CD4-positive, alpha-beta T cell treated with Interleukin-4 for 1 hour (primary cell): ENCODE results near the gene HAO2.

ENCODE experiments used
- DNase-seq, 2 donors: peaks; one replicate each; pipeline ENCODE4 v3.0.0-alpha.2; 2020 to 2022

HAO2 gene

DNA sequence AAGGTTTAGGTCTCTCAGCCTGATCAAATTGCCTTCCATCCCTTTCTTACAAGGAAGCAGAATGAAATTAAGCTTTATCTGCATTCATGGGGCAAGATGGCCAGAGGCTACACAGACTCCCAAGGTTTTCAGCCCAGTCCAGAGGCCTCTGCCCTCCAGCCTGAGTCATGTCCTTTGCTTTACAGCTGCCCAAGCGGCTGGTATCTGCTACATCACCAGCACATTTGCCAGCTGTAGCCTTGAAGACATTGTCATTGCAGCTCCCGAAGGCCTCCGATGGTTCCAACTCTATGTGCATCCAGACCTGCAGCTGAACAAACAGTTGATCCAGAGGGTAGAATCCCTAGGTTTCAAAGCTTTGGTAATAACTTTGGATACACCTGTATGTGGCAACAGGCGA is 16.0 kb downstream of the HAO2 start:
- no peak for DNase-seq

DNA sequence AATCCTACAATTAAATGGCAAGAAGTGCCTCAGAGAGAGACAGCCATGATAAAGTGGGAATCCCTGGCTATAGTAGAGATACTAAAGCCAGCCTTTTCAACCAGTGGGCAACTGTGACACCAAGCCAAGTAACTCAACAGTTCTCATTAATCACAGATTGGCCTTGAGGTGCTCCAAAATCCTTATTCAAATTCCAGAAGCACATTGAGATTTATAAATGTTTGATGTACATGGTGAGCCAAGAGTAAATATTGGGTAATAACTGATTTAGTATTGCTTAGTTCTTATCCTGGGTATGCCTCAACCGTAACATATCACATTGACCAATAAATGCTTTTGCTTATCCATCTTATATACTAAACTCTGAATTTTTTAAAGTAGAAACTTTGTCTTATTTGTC is 17.1 kb downstream of the HAO2 start:
- DNase-seq: no peak

DNA sequence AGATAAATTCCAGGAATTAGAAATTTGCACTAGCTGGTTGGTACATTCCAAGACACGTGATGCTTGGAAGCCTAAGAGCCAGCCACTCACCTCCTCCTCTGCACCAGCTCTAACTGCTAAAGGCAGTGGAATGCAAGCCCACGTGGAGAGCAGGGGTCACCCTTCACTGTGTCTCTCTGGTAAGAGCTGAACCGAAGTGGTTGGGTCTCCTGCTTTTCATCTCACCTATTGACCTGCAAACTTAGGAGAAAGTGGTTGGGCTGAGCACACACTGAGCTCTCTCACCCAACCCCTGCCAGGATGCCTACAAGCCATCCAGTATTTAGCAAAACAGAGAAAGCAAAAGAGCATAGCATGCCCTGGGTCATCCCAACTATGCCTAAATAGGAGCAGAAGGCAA is 19.3 kb downstream of the HAO2 start:
- no peak for DNase-seq

DNA sequence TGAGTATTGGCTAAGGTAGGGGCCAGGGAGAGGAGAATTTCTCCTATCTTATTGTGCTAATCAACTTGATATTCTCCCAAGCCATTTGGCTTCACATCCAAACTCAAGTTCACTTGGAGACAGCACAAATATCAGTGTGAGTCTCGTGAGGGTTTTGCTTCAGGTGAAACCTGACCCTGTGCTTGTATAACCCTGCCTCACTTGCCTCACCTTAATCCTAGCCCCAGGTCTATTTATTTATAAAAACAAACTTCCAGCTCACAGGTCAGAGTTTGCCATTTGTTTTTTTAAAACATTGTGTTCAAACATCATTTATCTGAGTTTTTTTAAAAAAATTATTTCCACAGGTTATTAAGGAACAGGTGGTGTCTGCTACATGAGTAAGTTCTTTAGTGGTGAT is 19.9 kb downstream of the HAO2 start:
- DNase-seq: no peak

DNA sequence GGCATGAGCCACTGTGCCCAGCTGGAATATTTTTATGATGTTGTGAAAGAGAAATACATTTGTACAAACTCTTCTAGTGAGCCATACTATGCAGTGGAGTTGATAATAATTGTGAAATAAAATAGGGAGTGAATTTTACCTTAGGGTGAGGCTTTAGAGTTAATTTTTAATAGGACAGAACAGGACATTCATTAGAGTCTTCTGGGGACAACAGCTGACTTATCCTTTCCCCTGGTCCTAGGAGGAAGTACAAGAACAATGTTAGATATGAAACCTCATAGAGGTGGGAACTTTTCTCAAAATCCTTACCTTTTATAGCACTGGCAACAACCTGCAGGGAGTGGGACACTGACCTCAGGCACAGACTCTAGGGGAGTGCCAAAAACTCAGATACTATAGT is 21.9 kb downstream of the HAO2 start:
- no peak for DNase-seq

DNA sequence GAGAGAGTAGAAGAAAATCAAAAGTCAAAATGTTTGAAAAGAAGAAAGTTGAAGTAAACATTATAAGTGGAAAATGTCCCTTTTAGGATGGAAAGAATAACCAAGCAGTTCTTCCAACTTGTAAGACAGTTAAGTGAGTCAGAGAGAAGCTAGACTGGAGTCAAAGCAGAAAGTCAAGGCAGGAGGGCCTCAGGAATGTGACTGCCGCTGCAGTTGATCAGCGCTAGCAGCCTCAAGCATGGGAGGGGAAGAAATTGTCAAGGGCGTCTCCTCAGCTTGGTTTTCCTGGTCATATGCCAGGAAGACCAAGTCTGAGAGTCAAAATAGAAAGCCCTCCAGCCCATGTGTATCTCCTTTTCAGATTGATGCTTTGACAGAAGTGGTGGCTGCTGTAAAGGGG is 23.2 kb downstream of the HAO2 start:
- DNase-seq: no peak

DNA sequence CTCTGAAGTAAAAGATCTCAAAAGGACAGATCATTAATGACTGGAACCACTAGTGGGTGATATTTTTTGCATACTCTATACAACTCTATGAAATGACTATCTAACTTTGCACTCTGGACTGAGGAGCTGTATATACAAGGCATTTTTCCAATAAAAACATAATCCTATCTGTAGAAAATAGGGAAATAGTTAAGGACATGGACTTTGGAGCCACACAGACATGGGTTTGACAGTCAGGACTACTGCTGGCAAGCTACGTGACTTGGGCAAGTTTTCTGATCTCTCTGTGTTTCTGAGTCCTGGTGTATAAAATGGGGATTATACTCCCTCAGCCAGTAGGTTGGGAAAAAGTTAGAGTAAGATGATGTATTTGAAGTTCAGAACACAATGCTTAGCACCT is 25.5 kb downstream of the HAO2 start:
- DNase-seq: no peak

DNA sequence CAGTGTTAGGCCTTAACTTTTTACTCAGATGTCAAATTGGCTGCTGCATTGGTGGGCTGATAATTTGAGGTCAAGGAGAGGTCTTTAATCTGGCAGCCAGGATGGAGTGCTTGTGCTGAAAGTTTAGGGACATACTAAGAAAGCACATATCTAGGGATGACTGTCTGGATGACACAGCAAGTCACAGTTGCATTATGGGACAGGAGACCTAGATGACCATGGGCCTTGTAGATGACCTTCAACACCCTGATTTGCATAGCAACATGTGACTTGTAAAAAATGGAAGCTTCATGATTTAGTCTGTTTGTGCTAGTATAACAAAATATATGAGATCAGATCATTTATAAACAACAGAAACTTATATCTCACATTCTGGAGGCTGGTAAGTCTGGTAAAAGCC is 28.4 kb downstream of the HAO2 start:
- DNase-seq: no peak

DNA sequence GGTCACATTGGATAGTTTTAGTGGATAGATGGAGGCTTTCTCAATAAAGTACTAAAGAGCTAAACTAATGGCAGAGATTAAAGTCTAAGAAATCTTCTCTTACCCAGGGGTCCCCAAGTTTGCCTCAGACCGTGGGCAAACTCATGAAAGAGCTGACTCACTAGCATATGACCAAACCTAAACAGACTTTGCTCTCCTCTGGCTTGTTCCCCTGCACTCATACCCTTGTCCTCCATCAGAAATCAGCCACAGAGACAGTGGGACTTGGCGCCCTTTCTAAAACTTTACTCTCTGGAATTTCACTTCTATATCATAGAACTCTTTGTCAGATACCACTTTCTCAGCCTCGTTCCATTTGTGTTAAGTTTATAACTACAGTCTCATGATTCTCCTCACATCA is 29.4 kb downstream of the HAO2 start:
- DNase-seq: no peak

DNA sequence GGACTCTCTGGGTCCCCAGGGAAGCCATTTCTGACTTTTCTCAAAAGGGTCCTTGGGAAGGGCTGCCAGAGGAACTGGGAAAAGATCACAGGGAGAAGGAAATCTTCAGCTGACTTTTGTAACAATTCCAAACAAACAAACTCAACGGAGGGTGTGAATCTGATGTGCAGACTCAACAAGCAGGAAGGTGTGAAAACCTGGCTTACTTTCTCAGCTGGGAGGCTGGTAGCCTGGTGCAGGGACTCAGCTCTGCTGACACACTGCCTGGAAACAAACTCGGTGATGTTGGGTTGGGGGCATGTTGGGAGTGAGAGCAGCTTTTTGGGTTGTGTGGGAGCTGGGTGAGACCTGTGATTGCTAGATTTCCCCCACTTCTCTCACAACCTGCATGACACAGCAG is 36.2 kb downstream of the HAO2 start:
- no peak for DNase-seq

DNA sequence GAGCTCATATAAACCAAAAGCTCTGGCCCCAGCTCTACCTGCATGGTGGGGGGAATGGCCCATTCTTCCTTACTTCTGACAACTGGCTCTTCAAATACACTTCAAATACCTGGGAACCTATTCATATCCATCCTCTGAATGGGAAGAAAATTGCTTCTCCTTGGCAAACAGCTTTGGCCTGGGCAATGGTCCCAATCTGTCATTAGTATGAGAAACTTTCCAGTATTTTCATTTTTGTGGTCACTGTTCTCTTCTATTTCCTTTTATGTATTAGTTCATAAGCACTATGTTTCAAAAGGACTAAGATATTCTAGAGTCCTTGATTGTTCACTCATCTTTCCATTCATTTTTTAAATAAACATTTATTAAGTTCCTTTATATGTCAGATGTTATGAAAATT is 41.1 kb downstream of the HAO2 start:
- DNase-seq: no peak

DNA sequence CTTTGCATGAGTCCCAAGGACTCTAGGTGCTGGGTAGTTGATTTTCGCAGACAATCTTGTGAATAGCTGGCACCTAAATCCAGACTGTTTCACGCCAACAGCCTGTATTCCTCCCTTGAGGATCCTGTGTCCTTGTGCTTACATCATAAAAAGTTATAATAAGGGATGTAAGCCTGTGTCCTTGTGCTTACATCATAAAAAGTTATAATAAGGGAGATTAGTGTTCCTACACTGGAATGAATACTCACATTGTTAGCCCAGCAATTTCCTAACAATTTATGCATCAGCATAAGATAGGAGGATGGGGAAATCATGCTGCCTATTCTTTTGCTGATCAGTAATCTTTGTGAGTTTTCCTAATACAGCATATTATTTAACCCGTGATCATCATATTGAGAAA is 42.4 kb downstream of the HAO2 start:
- DNase-seq: no peak

DNA sequence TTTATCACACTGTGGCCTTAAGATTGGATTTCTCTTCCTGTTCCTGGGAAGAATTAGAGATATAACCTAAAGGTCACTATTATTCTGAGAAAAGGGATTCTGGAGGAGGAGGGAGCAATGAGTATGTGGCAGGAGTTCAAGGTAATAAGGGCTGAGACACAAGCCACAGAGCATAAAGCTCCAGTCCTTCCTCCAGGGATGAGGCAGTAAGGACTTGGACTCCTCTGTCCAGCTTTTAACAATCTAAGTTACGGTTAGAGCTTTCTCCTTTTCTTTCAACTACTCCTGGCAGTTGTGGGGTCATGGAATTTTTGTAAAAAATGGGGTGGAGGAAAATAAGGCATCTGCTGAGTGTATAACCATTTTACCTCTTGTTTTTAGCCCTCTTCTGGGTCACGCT is 46.4 kb downstream of the HAO2 start, which contains the start of gene HSD3B2:
HSD3B2 (plus strand) TSS at position 201 of the 400 bp plus-strand sequence. CDS start 270 bp downstream, outside the sequence.
- DNase-seq: no peak

DNA sequence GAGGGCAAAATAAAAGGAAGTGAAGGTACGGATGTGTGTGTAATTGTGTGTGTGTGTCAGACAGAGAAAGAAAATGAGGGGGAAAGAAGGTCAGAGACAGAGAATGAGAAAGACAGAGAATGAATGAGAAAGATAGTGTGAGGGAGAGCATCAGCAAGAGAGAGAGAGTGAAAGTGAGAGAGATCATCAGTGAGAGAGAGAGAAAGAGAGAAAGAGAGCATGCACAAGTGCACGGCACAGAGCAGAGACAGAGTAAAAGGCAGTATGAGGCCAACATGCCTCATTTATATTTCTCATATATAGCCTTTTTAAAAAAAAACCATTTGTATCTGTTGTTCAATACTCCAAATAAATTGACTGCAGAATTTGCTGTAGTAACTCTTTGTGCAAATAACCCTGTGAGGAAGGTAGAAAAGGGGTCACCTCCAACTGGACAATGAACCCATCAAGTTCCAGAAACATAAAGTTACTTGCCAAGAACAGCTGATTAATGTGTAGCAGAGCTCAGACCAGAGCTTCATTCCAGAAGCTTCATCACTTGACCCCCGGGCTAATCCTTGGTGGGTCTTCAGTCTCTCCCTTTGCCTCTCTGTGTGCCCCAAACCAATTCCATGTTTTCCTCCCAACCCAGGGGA is 47.5 kb downstream of the HAO2 start:
- DNase-seq: no peak

DNA sequence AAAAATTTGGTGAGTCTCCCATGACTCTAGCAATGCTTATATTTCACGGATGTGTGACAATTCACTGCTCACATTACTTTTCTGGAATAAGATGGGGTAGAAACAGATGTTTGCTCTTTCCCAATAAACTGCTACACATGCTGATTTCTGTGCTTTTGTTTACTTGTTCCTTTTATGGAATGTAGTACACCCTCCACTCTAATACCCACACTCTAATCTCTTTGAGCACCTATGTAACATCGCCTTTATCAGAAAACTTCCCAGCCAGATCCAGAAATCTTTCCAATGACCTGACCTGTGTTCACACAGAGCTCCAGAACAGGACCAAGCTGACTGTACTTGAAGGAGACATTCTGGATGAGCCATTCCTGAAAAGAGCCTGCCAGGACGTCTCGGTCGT is 50.5 kb downstream of the HAO2 start:
- no peak for DNase-seq

DNA sequence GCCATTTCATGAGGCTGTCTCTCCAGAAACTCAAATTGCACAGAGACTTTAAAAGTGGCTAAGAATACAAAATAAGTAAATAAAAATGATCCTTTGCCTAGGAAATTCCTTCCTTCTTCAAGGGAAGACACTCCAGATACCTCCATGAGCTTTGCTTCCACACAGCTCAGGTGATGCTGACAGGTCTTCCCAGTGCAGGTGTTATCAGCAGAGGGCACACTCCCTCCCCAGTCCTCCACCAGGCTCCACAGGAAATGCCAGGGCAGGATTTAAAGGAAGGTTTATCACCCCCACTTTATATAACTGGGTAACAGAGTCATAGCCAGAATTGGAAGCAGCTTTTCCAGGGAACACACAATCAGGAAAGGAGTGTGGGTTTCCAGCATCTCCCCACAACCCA is 52.1 kb downstream of the HAO2 start:
- no peak for DNase-seq

DNA sequence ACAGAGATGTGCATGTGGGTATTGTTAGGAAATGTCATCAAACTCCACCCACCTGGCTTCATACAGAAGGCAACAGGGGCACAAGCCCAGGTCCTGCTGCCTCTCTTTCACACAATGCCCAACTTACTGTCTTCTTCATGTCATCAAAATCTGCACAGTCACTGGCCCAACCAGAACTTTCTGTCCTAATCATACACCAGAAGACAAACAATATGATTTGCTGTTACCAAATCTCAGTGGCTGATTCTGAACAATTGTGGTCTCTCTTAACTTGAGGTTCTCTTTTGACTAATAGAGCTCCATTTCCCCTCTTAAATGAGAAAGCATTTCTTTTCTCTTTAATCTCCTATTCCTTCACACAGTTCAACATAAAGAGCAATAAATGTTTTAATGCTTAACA is 54.0 kb downstream of the HAO2 start:
- no peak for DNase-seq

DNA sequence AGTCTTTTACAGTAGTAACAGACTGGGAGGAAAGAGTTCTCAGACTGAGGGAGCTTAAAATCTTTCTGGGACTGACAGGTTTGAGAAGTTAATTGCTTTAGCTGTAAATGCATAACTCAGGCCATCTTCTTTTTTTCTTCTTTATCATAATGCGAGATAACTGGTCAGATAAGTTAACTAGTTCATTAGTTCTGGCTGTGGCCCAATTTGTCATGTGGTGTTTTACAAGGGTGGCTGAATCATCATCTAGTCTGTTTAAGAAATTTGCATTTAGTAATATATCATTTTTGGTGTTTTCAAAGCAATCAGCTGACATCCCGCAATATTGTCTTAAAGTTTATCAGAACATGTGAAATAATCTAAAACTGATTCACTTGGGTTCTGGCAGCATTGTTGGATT is 60.4 kb downstream of the HAO2 start:
- no peak for DNase-seq

DNA sequence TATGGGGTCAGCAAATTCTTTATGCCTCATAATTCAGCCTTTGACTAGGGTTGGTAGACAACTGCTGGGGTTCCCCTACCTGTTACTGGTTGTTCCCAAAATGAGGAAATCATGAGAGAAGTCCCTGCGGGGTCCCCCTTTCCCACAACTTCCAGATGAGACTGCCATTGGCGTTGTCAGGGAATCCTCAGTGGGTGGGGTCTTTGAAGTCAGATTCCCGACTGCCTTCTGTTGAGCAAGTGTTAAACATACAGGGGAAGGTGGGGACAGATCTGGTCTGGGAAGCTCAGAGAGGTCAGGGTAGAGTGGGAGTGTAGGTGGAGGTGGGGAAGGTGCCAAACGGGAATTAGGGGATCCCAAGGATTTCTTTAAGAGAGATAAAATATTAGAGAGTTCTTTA is 61.1 kb downstream of the HAO2 start:
- no peak for DNase-seq

DNA sequence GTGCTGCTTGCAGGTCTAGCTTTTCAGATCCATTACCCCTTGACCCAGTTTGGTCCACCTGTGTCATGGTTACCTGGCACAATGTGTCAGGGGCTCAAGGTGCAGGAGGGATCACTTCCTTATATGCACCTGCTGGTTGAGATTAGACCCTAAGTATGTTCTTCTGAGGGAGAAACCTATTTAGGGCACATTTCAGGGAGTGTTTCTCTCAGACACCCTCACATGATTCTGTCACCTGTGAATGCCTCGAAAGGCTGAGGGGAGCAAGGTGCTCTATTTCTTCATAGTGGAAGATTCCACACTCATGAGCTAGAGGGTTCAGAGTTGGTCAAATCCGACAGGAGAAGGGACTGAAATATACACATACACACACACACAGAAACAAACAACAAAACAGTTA is 61.9 kb downstream of the HAO2 start:
- DNase-seq: no peak

DNA sequence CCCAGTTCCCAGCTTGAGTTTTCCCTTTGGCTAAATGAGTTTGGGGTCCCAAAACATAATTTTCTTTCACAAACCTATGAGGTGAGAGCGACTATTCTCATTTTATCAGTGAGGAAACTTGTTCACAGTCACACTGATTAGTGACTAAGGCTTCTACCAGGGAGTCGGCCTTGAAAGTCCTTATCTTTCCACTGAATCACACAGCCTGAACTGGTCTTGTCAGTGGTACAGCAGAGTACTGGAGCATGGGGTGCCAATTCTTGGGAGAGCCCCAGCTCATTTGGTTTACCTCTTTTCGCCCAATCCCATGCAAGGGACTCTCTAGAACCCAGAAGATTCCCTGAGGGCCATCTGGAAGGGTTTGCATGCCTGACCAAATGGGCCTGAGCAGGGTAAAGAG is 63.3 kb downstream of the HAO2 start:
- no peak for DNase-seq

DNA sequence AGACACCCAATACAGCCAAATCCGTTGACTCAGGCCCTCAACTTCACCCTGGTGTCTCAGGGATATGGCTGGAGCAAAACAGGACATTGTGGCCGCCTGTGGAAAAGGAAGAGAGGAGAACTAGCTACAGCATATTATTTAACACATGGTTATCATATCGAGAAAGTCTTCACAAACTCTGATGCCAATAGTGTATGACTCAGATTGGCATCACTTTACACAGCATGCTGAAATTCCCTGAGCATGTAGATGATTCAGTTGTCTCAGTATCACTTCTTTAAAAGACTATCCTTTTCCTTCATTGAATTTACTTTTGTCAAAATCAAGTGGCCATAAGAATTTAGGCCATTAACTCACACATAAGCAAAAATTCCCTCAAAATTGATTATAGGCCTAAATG is 66.5 kb downstream of the HAO2 start:
- no peak for DNase-seq

DNA sequence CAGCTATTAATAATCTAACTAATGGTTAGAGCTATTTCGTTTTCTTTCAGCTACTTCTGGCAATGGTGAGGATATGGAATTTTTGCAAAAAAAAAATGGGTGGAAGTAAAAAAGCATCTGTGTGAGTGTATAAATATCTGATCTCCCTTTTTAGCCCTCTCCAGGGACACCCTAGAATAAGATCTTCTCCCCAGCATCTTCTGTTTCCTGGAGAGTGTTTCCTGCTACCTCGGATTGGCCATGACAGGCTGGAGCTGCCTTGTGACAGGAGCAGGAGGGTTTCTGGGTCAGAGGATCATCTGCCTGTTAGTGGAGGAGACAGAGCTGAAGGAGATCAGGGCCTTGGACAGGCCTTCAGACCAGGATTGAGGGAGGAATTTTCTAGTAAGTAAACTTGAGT is 70.2 kb downstream of the HAO2 start:
- no peak for DNase-seq

DNA sequence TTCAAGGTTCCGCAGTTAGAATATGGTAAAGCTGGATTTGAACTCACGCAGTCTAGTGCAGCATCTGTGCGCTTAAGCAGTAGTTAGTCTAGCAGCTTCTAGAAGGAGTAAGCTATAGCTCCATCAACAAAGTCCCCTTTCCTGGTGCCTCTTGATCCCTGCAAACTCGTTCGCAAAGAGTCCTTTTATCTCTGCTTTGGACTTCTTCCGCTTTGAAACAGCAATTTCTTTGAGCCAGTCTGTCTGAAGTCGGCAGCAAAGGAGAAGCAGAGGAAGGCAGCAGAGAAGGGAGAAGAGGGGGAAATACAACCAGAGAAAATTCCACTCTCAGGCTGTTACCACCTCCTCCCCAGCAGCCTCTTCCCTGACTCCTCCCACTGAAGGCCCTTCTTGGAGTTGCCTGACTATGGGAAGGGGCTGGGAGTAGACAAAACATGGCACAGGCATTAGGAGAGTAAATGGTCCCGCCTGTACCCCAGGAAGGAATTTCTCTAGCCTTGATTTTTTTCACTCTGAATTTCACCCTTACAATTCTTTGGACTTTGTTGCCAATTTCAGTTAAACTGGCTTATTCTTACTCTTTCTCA is 72.2 kb downstream of the HAO2 start:
- DNase-seq: no peak

DNA sequence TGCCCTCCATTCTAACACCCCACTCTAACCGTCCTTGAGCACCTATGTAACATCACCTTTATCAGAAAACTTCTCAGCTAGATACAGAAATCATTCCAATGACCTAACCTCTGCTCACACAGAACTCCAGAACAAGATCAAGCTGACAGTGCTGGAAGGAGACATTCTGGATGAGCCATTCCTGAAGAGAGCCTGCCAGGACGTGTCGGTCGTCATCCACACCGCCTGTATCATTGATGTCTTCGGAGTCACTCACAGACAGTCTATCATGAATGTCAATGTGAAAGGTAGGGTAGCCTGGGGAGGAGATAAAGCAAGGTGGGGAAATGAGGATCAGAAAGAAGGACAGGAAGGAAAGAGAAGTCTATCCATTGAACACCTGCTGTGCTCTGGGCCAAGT is 74.2 kb downstream of the HAO2 start:
- DNase-seq: no peak
